Measurements from ENCODE around the gene MITF. TPM values are rescaled to one million over a fixed set of nuclear protein-coding genes. Genes with fewer than 3 reads are reported as not detected.

MITF gene
- total RNA-seq, 1 donor from 2014 or later: 2.8 TPM

DNA sequence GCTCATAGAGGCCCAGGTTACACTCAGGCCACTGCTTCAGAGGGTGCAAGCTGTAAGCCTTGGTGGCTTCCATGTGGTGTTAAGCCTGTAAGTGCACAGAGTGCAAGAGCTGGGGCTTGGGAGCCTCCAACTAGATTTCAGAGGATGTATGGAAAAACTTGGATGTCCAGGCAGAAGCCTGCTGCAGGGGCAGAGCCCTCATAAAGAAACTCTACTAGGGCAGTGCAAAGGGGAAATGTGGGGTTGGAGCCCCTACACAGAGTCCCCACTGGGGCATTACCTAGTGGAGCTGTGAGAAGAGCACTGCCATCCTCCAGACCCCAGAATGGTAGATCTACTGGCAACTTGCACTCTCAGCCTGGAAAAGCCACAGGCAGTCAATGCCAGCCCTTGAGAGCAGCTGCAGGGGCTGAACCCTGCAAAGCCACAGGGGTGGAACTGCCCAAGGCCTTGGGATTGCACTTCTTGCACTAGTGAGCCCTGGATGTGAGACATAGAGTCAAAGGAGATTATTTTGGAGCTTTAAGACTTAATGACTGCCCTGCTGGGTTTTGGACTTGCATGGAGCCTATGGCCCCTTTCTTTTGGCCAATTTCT, 14.0 kb downstream of the MITF start:
- DNase-seq (ENCODE audit: extremely low read depth, low read depth, low spot score): no peak

GRCh38 chr3:69755795-69756194, 16.5 kb downstream of the MITF start:
- no peak for DNase-seq (ENCODE audit: extremely low read depth, low read depth, low spot score)

GRCh38 chr3:69761896-69762767, 22.9 kb downstream of the MITF start:
- no peak for DNase-seq (ENCODE audit: extremely low read depth, low read depth, low spot score)

GRCh38 chr3:69762768-69763229, 23.5 kb downstream of the MITF start:
- DNase-seq (ENCODE audit: extremely low read depth, low read depth, low spot score): no peak

- no peak for DNase-seq (ENCODE audit: extremely low read depth, low read depth, low spot score)
Measured at GRCh38 chr3:69763458-69763857, 24.2 kb downstream of the MITF start.

GRCh38 chr3:69764121-69764741, 25.0 kb downstream of the MITF start:
- no peak for DNase-seq (ENCODE audit: extremely low read depth, low read depth, low spot score)

- DNase-seq (ENCODE audit: extremely low read depth, low read depth, low spot score): no peak
Measured at GRCh38 chr3:69764861-69765260, 25.6 kb downstream of the MITF start.

- DNase-seq (ENCODE audit: extremely low read depth, low read depth, low spot score): no peak
Measured at GRCh38 chr3:69766638-69767037, 27.4 kb downstream of the MITF start.

DNA sequence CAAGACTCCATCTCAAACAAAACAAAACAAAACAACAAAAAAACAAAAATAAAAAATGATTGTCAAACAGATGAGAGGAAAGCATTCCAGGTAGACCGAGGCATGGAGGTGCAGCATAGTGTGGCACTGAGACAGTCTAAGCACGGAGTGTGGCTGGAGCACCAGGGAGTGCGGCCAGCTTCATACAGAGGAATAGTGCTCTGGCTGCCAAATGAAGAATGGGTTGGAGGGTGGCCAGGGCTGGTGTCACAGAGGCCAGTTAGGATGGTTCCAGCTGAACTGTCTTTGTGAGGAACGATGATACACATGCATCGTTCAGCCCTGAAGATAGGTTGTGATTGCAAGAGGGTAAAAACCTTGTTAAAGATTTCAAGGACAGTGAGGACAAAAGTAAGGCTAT, 28.3 kb downstream of the MITF start:
- no peak for DNase-seq (ENCODE audit: extremely low read depth, low read depth, low spot score)

- no peak for DNase-seq (ENCODE audit: extremely low read depth, low read depth, low spot score)
Measured at GRCh38 chr3:69768438-69768837, 29.2 kb downstream of the MITF start.

GRCh38 chr3:69770219-69770618, 31.0 kb downstream of the MITF start:
- DNase-seq (ENCODE audit: extremely low read depth, low read depth, low spot score): no peak

DNA sequence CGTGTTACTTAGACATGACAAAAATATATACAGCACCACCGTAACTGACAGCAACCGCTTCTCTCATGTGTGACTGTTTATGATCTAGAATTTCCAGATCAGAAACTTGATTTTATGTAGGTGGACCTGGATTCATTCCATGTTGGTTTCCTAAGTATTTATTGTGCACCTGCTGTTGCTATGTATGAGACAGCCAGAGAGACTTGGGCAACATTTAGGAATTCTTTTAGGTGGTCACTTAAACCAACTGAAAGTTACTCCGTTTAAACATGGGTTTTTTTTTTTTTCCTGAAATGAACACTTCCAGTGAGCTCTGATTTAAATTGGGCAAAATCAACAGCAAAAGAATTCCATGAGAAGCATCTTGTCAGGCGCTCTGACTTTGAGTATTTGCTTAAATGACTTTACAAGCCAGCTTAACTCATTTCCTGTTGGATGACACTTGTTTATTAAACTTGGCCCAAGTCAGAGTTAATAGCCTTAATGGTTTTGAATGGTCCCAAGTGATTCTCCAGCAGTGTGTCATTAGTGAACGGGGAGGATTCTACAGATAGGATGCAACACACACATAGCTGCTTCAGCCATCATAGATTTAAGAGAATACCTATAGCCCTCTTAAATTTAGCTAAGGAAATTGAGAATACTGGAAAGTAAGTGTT, 31.8 kb downstream of the MITF start:
- DNase-seq (ENCODE audit: extremely low read depth, low read depth, low spot score): no peak

- no peak for DNase-seq (ENCODE audit: extremely low read depth, low read depth, low spot score)
Measured at GRCh38 chr3:69772152-69772867, 33.0 kb downstream of the MITF start.

DNA sequence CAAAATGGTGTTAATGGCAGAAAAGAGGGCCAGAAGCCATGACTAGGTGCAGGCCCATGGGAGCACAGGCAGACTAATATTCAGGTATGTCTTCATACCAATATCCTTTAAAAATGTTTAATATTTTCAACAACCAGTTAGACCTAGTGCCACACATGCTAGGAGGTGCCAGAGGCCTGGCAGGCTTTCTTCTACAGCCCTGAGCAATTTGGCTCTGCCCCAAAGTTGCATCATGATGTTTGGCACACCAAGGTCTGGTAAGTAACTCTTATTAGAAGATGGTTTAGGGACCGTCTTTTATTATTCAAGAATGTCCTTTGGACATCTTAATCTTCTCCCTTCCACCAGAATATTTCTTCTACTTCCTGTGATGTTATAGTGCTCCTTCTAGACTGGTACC, 34.8 kb downstream of the MITF start:
- DNase-seq (ENCODE audit: extremely low read depth, low read depth, low spot score): no peak

DNA sequence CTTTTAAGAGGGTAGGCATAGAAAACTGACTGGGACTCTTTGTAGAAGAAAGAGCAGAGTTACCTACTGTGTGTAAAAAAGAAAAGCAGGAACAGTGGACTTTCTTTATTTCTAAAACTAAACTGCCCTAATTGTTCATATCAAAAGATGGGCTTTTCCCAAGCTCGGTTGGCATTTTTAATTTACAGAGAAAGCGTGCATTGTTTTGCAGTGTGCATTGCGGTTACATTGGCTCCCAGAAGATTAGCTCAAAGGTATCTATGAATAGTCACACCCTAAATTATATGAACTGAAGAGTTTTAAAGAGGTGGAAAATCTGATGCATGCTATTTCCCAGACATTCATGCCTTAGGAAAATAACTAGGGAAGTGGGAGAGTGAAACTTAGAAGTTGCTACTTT, 36.5 kb downstream of the MITF start:
- no peak for DNase-seq (ENCODE audit: extremely low read depth, low read depth, low spot score)

DNA sequence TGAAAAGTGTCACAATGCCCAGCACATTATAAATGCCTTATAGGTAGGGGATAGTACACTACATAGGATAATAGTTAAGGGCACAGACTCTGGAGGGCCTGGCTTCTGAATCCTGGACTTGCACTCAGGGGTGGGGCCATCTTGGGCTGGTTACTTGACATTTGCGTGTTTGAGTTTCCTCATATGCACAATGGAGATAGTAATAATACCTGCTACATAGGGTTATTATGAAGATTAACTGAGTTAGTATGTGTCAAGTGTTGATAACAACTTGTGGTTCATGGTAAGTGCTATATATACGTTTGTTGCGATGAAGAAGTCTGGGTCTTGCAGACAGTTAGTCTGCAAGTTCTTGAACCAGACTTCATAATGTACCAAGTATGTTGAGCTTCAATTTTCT, 37.0 kb downstream of the MITF start:
- no peak for DNase-seq (ENCODE audit: extremely low read depth, low read depth, low spot score)

- DNase-seq (ENCODE audit: extremely low read depth, low read depth, low spot score): no peak
Measured at GRCh38 chr3:69776920-69777581, 37.8 kb downstream of the MITF start.

- no peak for DNase-seq (ENCODE audit: extremely low read depth, low read depth, low spot score)
Measured at GRCh38 chr3:69777582-69777967, 38.3 kb downstream of the MITF start.

DNA sequence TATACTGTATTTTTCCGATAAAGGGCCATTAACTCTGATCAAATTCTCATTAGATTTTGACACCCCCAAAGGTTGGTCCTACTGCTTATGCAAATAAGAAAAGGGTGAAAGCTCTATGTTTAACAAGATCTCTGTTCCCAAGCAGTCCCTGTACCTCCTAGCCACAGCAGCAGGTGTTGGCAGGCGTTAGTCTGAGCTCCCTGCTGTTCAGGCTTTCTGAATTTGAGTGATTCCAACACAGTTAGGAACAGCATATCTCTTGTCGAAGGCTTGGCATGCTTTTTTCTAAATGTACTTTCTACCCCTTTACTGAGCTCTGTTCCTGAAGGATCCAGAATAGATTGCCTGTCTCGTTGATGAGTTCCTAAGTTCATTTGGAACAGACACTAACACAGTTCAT, 42.3 kb downstream of the MITF start:
- DNase-seq (ENCODE audit: extremely low read depth, low read depth, low spot score): no peak

- DNase-seq (ENCODE audit: extremely low read depth, low read depth, low spot score): no peak
Measured at GRCh38 chr3:69784954-69785514, 45.8 kb downstream of the MITF start.
